Stimulated activated CD8-positive, alpha-beta memory T cell treated with anti-CD3 and anti-CD28 coated beads, Interleukin-15, amount 100 ng/mL, for 4 hours (primary cell): ENCODE results near the gene ECT2.
"Not testable (repeated sequence)": the region's sequence is repeated elsewhere in the genome, so short reads cannot be mapped to it uniquely, and the experiment has no call there.

Experiments
- DNase-seq, 2 donors: peaks; one replicate each; pipeline ENCODE4 v3.0.0-alpha.2; 2020; ENCODE audit warnings: low read depth in 2 of 2

The ECT2 gene

GRCh38 chr3:172808969-172809546 is 58.5 kb downstream of the ECT2 start:
- DNase-seq = no peak

GRCh38 chr3:172811099-172811498 is 60.6 kb downstream of the ECT2 start:
- no peak for DNase-seq

GRCh38 chr3:172813462-172813861 is 62.9 kb downstream of the ECT2 start:
- no peak for DNase-seq

- DNase-seq = no peak
These were observed 64.2 kb downstream of the ECT2 start for GRCh38 chr3:172814738-172815137.

GRCh38 chr3:172815857-172816256 is 65.3 kb downstream of the ECT2 start:
- DNase-seq = no peak

- DNase-seq = no peak
These were observed 65.8 kb downstream of the ECT2 start for GRCh38 chr3:172816281-172816680.

- no peak for DNase-seq
These were observed 66.4 kb downstream of the ECT2 start for GRCh38 chr3:172816968-172817367.

- no peak for DNase-seq
These were observed 70.0 kb downstream of the ECT2 start for GRCh38 chr3:172820492-172820891.

GRCh38 chr3:172824229-172824628 is 73.7 kb downstream of the ECT2 start:
- DNase-seq = no peak

GRCh38 chr3:172827231-172827630 is 76.7 kb downstream of the ECT2 start:
- DNase-seq = not testable (repeated sequence)

- DNase-seq = no peak
These were observed 82.5 kb downstream of the ECT2 start for GRCh38 chr3:172832983-172833382.

- DNase-seq = no peak
These were observed 86.0 kb downstream of the ECT2 start for GRCh38 chr3:172836390-172836997.

- DNase-seq = no peak
These were observed 89.2 kb downstream of the ECT2 start for GRCh38 chr3:172839679-172840078.

- no peak for DNase-seq
These were observed 89.9 kb downstream of the ECT2 start for GRCh38 chr3:172840463-172840862.

GRCh38 chr3:172840913-172841312 is 90.4 kb downstream of the ECT2 start:
- DNase-seq = no peak

GRCh38 chr3:172844428-172844827 is 93.9 kb downstream of the ECT2 start:
- DNase-seq = no peak

- no peak for DNase-seq
These were observed 95.6 kb downstream of the ECT2 start for GRCh38 chr3:172846103-172846561.

- DNase-seq = no peak
These were observed 96.2 kb downstream of the ECT2 start for GRCh38 chr3:172846706-172847105.

- no peak for DNase-seq
These were observed 96.8 kb downstream of the ECT2 start for GRCh38 chr3:172847292-172847691.

- DNase-seq = no peak
These were observed 98.4 kb downstream of the ECT2 start for GRCh38 chr3:172848910-172849309.

GRCh38 chr3:172853005-172853404 is 102.5 kb downstream of the ECT2 start:
- DNase-seq = no peak

GRCh38 chr3:172853921-172854666 is 103.6 kb downstream of the ECT2 start:
- no peak for DNase-seq

- no peak for DNase-seq
These were observed 104.5 kb downstream of the ECT2 start for GRCh38 chr3:172855037-172855436.
